ENCODE results near the gene MASP1. TPM values are rescaled to one million over a fixed set of nuclear protein-coding genes. Genes with fewer than 3 reads are reported as not detected.
A peak's percentile ranks its signal among the peaks of the same experiment; 100 is the strongest.

The MASP1 gene
- total RNA-seq, 1 donor from 2014 or later: 2.0 TPM

DNA sequence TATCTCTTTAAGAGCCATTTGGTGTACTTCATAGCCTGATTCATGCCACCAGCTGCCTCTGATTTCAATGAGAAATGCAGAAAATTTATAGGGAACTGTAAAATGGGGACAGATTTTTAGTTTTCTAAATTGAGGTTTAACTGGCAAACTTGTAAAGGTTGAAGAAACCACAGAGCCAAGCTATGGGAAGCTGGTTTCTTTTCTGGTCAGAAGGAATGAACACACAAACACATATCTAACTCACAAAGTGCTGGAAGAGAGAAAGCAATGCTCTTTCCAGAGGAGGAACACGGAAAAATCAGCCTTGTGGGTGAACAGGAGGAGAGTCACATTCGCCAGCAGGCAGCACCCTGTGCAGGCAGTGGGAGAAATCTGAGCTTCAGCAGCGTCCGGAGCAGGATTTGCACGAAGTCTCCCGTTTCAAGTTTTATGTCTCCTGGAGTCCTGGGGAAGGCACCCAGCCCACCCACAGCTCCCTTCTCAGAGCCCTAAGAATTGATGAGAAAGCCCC is 481 bp downstream of the MASP1 start:
- H3K4me1 Mint-ChIP-seq (ENCODE audit: low read depth): peaks cover 32% of the 10 kb centered on the region
- peak overlapping the region; percentile 74 for H3K27ac Mint-ChIP-seq (ENCODE audit: unreplicated experiment)
- DNase-seq (ENCODE audit: low spot score): no peak
- H3K27me3 Mint-ChIP-seq (ENCODE audit: low read depth): peaks cover 4% of the 10 kb centered on the region
- TF ChIP-seq, protein P1, sequence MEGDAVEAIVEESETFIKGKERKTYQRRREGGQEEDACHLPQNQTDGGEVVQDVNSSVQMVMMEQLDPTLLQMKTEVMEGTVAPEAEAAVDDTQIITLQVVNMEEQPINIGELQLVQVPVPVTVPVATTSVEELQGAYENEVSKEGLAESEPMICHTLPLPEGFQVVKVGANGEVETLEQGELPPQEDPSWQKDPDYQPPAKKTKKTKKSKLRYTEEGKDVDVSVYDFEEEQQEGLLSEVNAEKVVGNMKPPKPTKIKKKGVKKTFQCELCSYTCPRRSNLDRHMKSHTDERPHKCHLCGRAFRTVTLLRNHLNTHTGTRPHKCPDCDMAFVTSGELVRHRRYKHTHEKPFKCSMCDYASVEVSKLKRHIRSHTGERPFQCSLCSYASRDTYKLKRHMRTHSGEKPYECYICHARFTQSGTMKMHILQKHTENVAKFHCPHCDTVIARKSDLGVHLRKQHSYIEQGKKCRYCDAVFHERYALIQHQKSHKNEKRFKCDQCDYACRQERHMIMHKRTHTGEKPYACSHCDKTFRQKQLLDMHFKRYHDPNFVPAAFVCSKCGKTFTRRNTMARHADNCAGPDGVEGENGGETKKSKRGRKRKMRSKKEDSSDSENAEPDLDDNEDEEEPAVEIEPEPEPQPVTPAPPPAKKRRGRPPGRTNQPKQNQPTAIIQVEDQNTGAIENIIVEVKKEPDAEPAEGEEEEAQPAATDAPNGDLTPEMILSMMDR (IDR thresholded peaks at IDR 0.05): peak; percentile 28
- H3K9me3 Mint-ChIP-seq (ENCODE audit: low read depth): no peaks in the 10 kb centered on the region
- peak overlapping the region; percentile 60 for H3K4me3 Mint-ChIP-seq (ENCODE audit: unreplicated experiment)
- H3K36me3 Mint-ChIP-seq (ENCODE audit: low read depth): no peaks in the 10 kb centered on the region

DNA sequence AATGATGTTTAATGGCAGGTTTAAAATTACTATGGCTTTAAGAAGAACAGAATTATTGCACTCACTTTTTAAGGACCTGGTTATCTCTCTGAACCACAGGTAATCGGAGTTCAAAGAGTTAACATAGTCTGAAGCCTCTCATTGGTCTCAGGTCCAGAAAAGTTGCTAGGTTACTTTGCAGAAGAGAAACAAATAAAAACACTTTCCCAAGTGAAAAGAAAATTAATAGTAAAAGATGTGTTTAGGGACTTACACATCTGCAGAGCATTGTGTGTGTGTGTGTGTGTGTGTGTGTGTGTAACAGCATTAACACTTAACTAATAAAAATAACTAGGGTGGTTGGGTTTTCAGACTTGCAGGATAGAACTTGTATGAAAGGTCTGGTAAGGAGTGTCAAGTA is 1.0 kb downstream of the MASP1 start:
- Mint-ChIP-seq H3K4me3 (ENCODE audit: unreplicated experiment) (no peak overlapping the region), H3K9me3 (ENCODE audit: low read depth) (no peaks in the 10 kb centered on the region), H3K36me3 (ENCODE audit: low read depth) (no peaks in the 10 kb centered on the region), H3K27ac (ENCODE audit: unreplicated experiment) (no peak overlapping the region), H3K27me3 (ENCODE audit: low read depth) (peaks cover 4% of the 10 kb centered on the region), H3K4me1 (ENCODE audit: low read depth) (peaks cover 32% of the 10 kb centered on the region)
- TF ChIP-seq, protein P1 (IDR thresholded peaks at IDR 0.05): no peak
- no peak for DNase-seq (ENCODE audit: low spot score)

DNA sequence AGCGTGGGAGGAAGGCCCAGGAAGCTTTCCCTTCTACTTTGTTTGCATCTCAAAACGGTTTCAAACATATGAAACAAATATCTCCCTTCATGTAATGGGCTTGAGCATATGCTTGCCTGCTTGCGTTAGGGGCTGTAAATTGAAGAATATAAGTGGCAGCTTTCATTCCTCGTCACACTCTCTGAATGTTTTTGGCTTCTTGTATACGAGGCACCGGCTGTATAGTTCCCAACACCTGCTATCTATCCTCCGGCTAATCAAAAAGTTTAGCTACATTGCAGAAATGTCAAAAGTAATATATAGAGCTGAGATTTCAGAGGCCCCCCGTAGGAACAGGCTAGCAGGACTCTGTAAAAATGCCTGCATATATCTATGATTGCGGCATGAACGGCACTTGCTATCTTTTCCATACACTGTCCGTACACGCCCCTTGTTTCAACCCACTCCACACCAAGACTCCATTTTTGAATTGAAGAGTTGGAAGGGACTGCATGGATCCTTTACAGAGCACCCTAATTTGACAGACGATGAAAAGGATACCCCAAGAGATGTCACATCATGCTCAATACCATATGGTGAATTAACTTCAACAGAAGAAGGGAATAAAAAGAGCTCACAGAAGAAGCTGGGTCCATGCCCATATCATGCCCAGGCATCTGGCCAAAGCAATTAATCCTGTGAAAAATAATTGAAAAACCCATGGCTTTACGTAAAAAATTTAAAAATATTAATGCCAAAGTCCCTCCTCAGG is 2.5 kb downstream of the MASP1 start:
- Mint-ChIP-seq H3K36me3 (ENCODE audit: low read depth) (no peaks in the 10 kb centered on the region), H3K27me3 (ENCODE audit: low read depth) (peaks cover 4% of the 10 kb centered on the region), H3K4me3 (ENCODE audit: unreplicated experiment) (no peak overlapping the region), H3K9me3 (ENCODE audit: low read depth) (no peaks in the 10 kb centered on the region), H3K27ac (ENCODE audit: unreplicated experiment) (no peak overlapping the region), H3K4me1 (ENCODE audit: low read depth) (peaks cover 32% of the 10 kb centered on the region)
- DNase-seq (ENCODE audit: low spot score): no peak
- TF ChIP-seq, protein P1 (IDR thresholded peaks at IDR 0.05): no peak

DNA sequence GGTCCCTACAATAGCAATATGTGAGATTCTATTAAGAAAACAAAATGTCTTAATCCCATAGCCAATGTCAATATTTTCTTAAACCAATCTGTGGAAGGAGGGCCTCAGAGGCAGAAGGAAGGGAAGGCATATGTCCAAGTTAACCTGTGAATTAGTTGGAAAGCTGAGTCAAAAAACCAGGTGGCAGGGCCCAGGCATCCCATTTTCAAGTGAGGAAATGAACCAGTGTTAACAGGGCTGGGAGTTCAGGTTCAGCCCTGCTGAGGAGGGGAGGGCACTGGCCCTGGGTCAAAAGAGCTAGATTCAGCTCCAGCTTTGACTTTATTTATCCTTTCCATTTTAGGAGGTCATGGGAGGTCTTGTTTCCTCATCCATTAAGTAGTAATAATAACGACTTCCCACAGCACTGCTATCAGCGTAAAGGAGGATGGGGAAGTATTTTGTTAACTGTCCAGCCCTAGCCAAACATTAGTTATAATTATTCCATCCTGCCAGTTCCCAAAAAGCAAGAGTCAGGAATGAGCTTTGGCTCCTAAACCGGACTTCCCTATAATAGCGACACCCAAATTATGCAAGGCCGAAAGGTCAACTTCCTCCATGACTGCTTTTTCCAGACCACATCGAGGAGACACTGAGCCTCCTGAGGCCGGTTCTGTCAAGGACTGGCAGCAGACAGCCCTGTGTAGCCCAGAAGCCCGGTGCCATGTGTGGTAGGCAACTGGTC is 3.2 kb downstream of the MASP1 start:
- DNase-seq (ENCODE audit: low spot score): no peak
- no peaks in the 10 kb centered on the region for H3K36me3 Mint-ChIP-seq (ENCODE audit: low read depth)
- peaks cover 32% of the 10 kb centered on the region for H3K4me1 Mint-ChIP-seq (ENCODE audit: low read depth)
- peaks cover 4% of the 10 kb centered on the region for H3K27me3 Mint-ChIP-seq (ENCODE audit: low read depth)
- no peak overlapping the region for H3K27ac Mint-ChIP-seq (ENCODE audit: unreplicated experiment)
- no peak overlapping the region for H3K4me3 Mint-ChIP-seq (ENCODE audit: unreplicated experiment)
- H3K9me3 Mint-ChIP-seq (ENCODE audit: low read depth): no peaks in the 10 kb centered on the region
- TF ChIP-seq, protein P1 (IDR thresholded peaks at IDR 0.05): no peak

DNA sequence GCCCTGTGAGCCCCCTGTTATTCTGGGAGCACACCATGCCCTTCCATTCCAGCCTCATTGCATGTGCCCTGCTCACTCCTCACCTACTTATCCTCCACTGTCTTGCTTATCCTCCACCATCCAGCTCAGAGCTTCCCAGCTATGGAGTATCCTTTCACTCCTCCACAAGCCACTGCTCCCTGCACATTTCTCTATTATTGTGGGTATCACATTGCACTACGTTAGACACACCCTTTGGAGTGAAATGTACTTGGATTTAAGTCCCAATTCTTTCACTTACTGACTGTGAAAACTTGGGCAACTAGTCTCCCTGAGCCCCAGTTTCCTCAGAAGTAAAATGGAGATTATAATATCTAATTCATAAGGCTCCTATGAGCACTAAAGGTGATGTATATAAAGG is 4.3 kb downstream of the MASP1 start:
- DNase-seq (ENCODE audit: low spot score): no peak
- no peak overlapping the region for H3K27ac Mint-ChIP-seq (ENCODE audit: unreplicated experiment)

More for the DNA sequence above, 4.3 kb downstream of the MASP1 start:
- no peaks in the 10 kb centered on the region for H3K36me3 Mint-ChIP-seq (ENCODE audit: low read depth)
- H3K4me1 Mint-ChIP-seq (ENCODE audit: low read depth): peaks cover 32% of the 10 kb centered on the region
- no peak overlapping the region for H3K4me3 Mint-ChIP-seq (ENCODE audit: unreplicated experiment)
- TF ChIP-seq, protein P1 (IDR thresholded peaks at IDR 0.05): no peak
- no peaks in the 10 kb centered on the region for H3K9me3 Mint-ChIP-seq (ENCODE audit: low read depth)
- H3K27me3 Mint-ChIP-seq (ENCODE audit: low read depth): peaks cover 4% of the 10 kb centered on the region
